IMR-90 (cell line): Measurements from ENCODE around the gene GPRC5C.

ENCODE experiments used
- BHLHE40 ChIP-seq: fragments of 150-350 bp; IDR thresholded peaks from 2 replicates; pipeline ENCODE4 v1.6.1; 2016; ENCODE audit warnings: mild to moderate bottlenecking, low read depth, low read length
- CEBPB ChIP-seq: IDR thresholded peaks from 2 replicates; pipeline ENCODE4 v1.6.1; 2012; ENCODE audit warnings: low read depth, low read length, improper control_type of control experiment
- CHD1 ChIP-seq: IDR thresholded peaks from 2 replicates; pipeline ENCODE4 v1.6.1; 2012; ENCODE audit warnings: low read depth, low read length, improper control_type of control experiment
- CTCF ChIP-seq: conservative IDR thresholded peaks from 2 replicates; pipeline ENCODE4 v1.5.1; 2012; ENCODE audit warnings: mild to moderate bottlenecking, low read depth, low read length, improper control_type of control experiment
- ELK1 ChIP-seq: fragments of 150-350 bp; IDR thresholded peaks from 2 replicates; pipeline ENCODE4 v1.6.1; 2016; ENCODE audit warnings: low read depth, mild to moderate bottlenecking, low read length, moderate library complexity, borderline replicate concordance
- MAFK ChIP-seq: IDR thresholded peaks from 2 replicates; pipeline ENCODE4 v1.6.1; 2012; ENCODE audit warnings: low read depth, low read length, improper control_type of control experiment
- MAZ ChIP-seq: IDR thresholded peaks from 2 replicates; pipeline ENCODE4 v1.6.1; 2012; ENCODE audit warnings: low read depth, mild to moderate bottlenecking, low read length, improper control_type of control experiment, moderate library complexity, borderline replicate concordance
- POLR2A ChIP-seq: IDR thresholded peaks from 2 replicates; pipeline ENCODE4 v1.6.1; 2012; ENCODE audit warnings: mild to moderate bottlenecking, low read depth, low read length
- RAD21 ChIP-seq: IDR thresholded peaks from 2 replicates; pipeline ENCODE4 v1.6.1; 2012; ENCODE audit warnings: low read length, improper control_type of control experiment
- RCOR1 ChIP-seq: IDR thresholded peaks from 2 replicates; pipeline ENCODE4 v1.6.1; 2012; ENCODE audit warnings: mild to moderate bottlenecking, low read length, improper control_type of control experiment; ENCODE audit not compliant: insufficient replicate concordance
- RFX5 ChIP-seq: IDR thresholded peaks from 2 replicates; pipeline ENCODE4 v1.8.0; 2012; ENCODE audit warnings: low read depth, mild to moderate bottlenecking, low read length, moderate library complexity
- SMC3 ChIP-seq: fragments of 150-350 bp; IDR thresholded peaks from 2 replicates; pipeline ENCODE4 v1.6.1; 2016; ENCODE audit warnings: low read depth, mild to moderate bottlenecking, antibody characterized with exemption, low read length, moderate library complexity
- USF2 ChIP-seq: fragments of 150-350 bp; IDR thresholded peaks from 2 replicates; pipeline ENCODE4 v1.6.1; 2017; ENCODE audit warnings: mild to moderate bottlenecking, antibody characterized with exemption, low read length, low read depth

GRCh38 chr17:74439691-74440567 lies 8.0 kb downstream of the GPRC5C start:
- TF ChIP-seq CTCF (no peak), RFX5 (no peak), POLR2A (no peak), CHD1 (no peak), SMC3 (no peak), ELK1 (no peak), CEBPB (no peak), RAD21 (no peak), RCOR1 (no peak), USF2 (no peak), MAZ (no peak), BHLHE40 (no peak), MAFK (no peak)
